GM12801 (cell line): ENCODE measurements around the gene GAS7.

Source experiments
- TF ChIP-seq, protein P1 (sequence below): IDR thresholded peaks from one replicate; pipeline ENCODE4 v1.5.1; 2011; ENCODE audit warnings: control low read depth; ENCODE audit not compliant: insufficient read length; ENCODE audit errors: extremely low read depth

The GAS7 gene

DNA sequence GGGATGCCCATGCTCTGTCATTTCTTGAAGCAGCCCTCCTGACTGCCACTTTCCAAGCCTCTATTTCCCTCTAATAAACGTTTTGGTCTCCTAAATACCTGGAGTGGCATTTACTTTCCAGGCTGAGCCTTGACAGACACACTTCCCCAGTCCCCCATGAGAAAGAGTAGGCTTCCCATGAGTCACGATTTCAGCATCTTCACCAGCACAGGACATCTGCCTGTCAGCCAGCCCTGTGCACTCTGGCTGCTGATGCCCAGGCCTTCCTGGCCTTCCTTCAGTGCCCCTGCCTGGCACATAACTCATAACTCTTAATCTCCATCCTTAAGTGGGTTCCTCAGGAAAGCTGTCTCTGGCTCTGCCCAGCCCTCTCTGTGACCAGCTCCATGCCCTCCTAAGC lies 30.8 kb upstream of the GAS7 start:
- TF ChIP-seq, protein P1, sequence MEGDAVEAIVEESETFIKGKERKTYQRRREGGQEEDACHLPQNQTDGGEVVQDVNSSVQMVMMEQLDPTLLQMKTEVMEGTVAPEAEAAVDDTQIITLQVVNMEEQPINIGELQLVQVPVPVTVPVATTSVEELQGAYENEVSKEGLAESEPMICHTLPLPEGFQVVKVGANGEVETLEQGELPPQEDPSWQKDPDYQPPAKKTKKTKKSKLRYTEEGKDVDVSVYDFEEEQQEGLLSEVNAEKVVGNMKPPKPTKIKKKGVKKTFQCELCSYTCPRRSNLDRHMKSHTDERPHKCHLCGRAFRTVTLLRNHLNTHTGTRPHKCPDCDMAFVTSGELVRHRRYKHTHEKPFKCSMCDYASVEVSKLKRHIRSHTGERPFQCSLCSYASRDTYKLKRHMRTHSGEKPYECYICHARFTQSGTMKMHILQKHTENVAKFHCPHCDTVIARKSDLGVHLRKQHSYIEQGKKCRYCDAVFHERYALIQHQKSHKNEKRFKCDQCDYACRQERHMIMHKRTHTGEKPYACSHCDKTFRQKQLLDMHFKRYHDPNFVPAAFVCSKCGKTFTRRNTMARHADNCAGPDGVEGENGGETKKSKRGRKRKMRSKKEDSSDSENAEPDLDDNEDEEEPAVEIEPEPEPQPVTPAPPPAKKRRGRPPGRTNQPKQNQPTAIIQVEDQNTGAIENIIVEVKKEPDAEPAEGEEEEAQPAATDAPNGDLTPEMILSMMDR: no peak

DNA sequence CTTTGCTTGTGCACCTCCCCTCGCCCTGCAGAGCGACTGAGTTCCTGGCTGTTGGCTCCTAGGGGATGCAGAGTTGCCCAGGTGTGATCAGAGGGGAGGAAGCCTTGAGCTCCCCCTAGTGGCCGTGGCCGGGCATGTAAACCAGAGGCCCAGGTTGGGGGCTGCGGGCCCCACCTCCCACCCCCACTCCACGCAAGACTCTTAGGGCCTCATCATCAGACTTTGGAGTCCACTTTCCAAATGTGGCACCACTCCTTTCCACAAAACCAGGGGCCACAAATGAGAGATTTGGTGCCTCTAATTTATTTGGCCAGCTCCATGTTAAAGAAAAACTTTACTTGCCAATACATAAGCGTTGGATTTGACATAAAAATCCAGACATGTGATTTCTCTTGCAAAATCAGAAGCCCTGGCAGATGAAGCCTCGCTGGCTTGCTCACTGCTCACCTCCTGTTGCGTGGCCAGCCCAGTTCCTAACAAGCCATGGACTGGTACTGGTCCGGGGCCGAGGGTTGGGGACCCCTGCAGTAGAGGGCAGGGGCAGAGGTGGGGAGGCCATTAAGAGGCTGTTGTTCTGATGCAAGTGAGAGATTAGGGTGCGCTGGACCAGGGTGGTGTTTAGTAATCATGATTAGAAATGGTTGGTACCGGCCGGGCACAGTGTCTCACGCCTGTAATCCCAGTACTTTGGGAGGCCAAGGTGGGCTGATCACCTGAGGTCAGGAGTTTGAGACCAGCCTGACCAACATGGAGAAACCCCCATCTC lies 28.7 kb upstream of the GAS7 start:
- TF ChIP-seq, protein P1: no peak

DNA sequence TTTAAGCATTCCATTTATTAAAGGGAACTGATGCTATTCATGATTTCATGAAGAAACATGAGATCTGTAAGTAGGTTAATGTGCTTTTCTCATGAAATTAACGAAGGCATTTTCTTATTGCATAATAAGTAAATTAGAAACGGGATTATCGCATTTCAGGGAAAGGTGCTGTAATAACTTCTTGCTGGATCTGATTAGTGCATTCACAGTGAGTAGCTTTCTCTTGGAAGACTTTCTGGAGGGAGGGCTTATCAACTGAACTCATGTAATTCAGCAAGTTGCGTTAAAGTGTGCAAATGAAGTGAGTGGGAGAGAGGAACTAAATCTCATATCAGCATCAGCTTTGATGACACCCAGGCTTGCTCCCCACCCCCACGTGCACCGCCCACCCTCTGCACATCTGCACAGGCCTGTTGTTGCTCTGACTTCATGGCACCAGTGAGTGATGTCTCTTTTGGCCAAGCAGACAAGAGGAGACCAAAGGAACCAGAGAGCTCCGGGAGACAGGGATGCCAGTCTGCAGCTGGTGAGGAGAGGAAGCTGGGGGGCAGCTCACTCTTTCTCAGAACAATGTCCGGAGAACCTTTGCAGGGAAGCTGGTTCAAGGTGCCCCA lies 26.3 kb upstream of the GAS7 start:
- TF ChIP-seq, protein P1: no peak

DNA sequence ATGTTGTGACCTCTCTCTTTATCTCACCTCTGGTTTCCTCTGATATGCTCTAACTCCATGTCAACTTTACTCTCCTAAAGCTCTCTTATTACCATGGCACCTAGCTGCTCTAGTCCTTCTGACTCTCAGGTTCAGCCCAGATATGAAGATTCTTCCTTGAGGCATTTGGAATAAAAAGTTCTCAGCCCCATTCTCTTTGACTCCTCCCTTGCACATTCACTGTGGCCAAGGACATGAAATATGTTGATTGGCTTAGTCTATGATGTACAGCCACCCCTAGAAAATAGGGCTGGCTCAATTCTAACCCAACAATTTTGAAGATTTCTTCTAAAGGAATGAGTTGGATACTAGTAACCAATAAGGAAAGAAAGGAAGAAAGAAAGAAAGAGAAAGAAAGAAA lies 20.8 kb upstream of the GAS7 start:
- TF ChIP-seq, protein P1: no peak

DNA sequence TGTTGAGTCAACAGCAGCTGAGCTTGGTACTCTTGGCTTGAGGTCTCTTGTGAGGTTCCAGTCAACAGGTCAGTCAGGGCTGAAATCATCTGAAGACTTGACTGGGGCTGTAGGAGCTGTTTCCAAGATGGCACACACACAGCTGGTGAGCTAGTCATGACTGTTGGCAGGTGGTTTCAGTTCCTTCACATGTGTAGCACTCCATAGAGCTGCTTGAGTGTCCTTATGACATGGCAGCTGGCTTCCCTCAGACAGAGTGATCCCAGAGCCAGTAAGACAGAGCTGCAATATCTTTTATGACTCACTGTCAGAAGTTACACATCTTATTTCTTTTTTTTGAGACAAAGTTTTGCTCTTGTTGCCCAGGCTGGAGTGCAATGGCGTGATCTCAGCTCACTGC lies 19.5 kb upstream of the GAS7 start:
- TF ChIP-seq, protein P1: no peak

DNA sequence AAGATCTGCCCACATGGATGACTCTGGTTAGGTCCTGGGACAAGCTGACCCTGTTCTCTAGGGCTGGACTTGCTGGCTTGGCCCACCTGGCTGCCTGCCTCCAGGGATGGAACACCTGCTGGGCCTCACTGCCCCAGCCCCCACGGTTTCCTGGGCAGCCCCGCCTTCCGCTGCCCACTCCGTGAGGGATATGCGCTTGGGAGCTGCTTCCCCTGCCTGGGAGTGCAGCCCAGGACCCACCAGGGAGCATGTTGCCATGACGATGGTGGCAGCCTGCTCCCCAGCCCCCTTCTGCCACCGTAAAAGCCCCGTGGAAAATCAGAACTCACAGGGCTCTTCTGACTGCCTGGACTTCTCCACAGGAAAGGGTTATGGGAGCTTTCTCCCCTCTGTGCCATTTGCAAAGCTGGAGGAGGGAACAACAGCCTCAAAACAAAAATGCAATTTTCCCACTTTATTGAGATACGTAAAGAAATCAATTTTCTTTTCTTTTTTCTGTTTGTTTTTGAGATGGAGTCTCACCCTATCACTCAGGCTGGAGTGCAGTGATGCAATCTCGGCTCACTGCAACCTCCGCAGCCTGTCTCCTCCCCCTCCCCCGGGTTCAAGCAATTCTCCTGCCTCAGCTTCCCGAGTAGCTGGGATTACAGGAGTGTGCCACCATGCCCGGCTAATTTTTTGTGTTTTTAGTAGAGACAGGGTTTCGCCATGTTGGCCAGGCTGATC lies 18.0 kb upstream of the GAS7 start:
- TF ChIP-seq, protein P1: no peak

DNA sequence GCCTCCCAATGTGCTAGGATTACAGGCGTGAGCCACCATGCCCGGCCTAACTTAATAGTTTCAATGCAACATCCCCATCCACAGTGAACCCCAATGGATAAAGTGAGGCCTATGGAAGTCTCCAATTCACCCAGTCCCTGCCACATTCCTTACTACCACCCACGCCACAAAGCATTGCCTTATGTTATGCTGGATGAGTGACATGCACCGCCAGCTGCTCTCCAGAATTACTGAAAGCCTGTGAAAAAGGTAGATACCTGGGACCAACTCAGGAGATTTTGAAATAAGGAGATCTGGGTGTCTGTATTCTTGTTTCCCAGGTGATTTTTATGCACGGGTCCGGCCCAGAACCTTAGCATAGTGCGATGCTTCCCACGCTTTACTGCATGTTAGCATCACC lies 16.9 kb upstream of the GAS7 start:
- TF ChIP-seq, protein P1: no peak
